HG02938 (cell line): ENCODE data around the gene GPR78.
"Not testable (repeated sequence)": the region's sequence is repeated elsewhere in the genome, so short reads cannot be mapped to it uniquely, and the experiment has no call there.

Experiments
- ATAC-seq: cut with Tn5 transposase; IDR thresholded peaks from one replicate; pipeline ENCODE4 v1.9.1; 2021; ENCODE audit warnings: mild to moderate bottlenecking, moderate library complexity; ENCODE audit not compliant: unreplicated experiment

The GPR78 gene

GRCh38 chr4:8559524-8560264 is 20.5 kb upstream of the GPR78 start:
- no peak for ATAC-seq

- ATAC-seq = no peak
These were observed 19.7 kb upstream of the GPR78 start for GRCh38 chr4:8560265-8561047.

GRCh38 chr4:8564595-8564994 is 15.6 kb upstream of the GPR78 start:
- no peak for ATAC-seq

GRCh38 chr4:8568068-8568668 is 12.0 kb upstream of the GPR78 start:
- no peak for ATAC-seq

- ATAC-seq = no peak
These were observed 10.0 kb upstream of the GPR78 start for GRCh38 chr4:8570201-8570600.

- no peak for ATAC-seq
These were observed 8.2 kb upstream of the GPR78 start for GRCh38 chr4:8571702-8572685.

GRCh38 chr4:8573266-8573665 is 6.9 kb upstream of the GPR78 start:
- no peak for ATAC-seq

GRCh38 chr4:8574796-8575370 is 5.3 kb upstream of the GPR78 start:
- ATAC-seq = no peak

GRCh38 chr4:8575457-8575856 is 4.7 kb upstream of the GPR78 start:
- no peak for ATAC-seq

- not testable (repeated sequence) for ATAC-seq
These were observed 3.6 kb upstream of the GPR78 start for GRCh38 chr4:8576591-8576990.

GRCh38 chr4:8577046-8577445 is 3.1 kb upstream of the GPR78 start:
- ATAC-seq = no peak

GRCh38 chr4:8577972-8578371 is 2.2 kb upstream of the GPR78 start:
- no peak for ATAC-seq

- no peak for ATAC-seq
These were observed 1.5 kb upstream of the GPR78 start for GRCh38 chr4:8578717-8579116.

- no peak for ATAC-seq
These were observed 469 bp upstream of the GPR78 start for GRCh38 chr4:8579526-8580320.

- no peak for ATAC-seq
These were observed 1.1 kb downstream of the GPR78 start for GRCh38 chr4:8581094-8581861.

- ATAC-seq = no peak
These were observed 1.8 kb downstream of the GPR78 start for GRCh38 chr4:8582016-8582415.

GRCh38 chr4:8582436-8582835 is 2.2 kb downstream of the GPR78 start:
- no peak for ATAC-seq

- no peak for ATAC-seq
These were observed 2.9 kb downstream of the GPR78 start for GRCh38 chr4:8582941-8583654.
